Kidney (tissue), 14 donors: ENCODE measurements around the gene GRK4. TPM values are rescaled to one million over a fixed set of nuclear protein-coding genes. Genes with fewer than 3 reads are reported as not detected.

Experiments used
- DNase-seq, 5 donors: peaks; one replicate each; pipeline ENCODE4 v3.0.0-alpha.2; 2013 to 2020
- FAIRE-seq: peaks from 2 replicates; lab custom pipeline; 2012; peaks lifted over from hg19 to GRCh38; lab: Jason Lieb, UNC
- H3K27ac ChIP-seq, 2 donors: one replicate each; pipeline ENCODE4 v1.7.0; 2013; ENCODE audit warnings: low read depth in 2 of 2, low read length in 2 of 2, inconsistent platforms in 1 of 2
- H3K27me3 ChIP-seq: one replicate; pipeline ENCODE4 v1.7.1; 2013; ENCODE audit warnings: low read length, inconsistent platforms; ENCODE audit not compliant: control insufficient read depth, insufficient read depth
- H3K36me3 ChIP-seq, 3 donors: one replicate each; pipeline versions ENCODE4 v1.7.0 to v1.7.1; 2013; ENCODE audit warnings: low read length in 3 of 3, control low read depth in 1 of 3, inconsistent platforms in 1 of 3; ENCODE audit not compliant: insufficient read depth in 3 of 3, control insufficient read depth in 2 of 3
- H3K4me1 ChIP-seq, 3 donors: one replicate each; pipeline versions ENCODE4 v1.7.0 to v1.7.1; 2013; ENCODE audit warnings: low read length in 3 of 3, inconsistent platforms in 1 of 3, low read depth in 1 of 3; ENCODE audit not compliant: control insufficient read depth in 2 of 3, insufficient read depth in 2 of 3
- H3K4me3 ChIP-seq, 3 donors: one replicate each; pipeline versions ENCODE4 v1.7.0 to v1.8.1; 2013; ENCODE audit warnings: low read length in 3 of 3, control low read depth in 1 of 3, inconsistent platforms in 1 of 3
- H3K9ac ChIP-seq, 3 donors: one replicate each; pipeline versions ENCODE4 v1.7.0 to v1.7.1; 2013; ENCODE audit warnings: low read length in 3 of 3, control low read depth in 1 of 3, inconsistent platforms in 1 of 3
- H3K9me3 ChIP-seq, 3 donors: one replicate each; pipeline versions ENCODE4 v1.7.0 to v1.7.1; 2013; ENCODE audit warnings: low read length in 3 of 3, control low read depth in 1 of 3, inconsistent platforms in 1 of 3; ENCODE audit not compliant: control insufficient read depth in 2 of 3, insufficient read depth in 1 of 3
- CTCF ChIP-seq: IDR thresholded peaks from 3 replicates; pipeline ENCODE4 v1.5.1; 2012; ENCODE audit warnings: mild to moderate bottlenecking, moderate library complexity, borderline replicate concordance; ENCODE audit not compliant: insufficient read depth; ENCODE audit errors: extremely low read depth
- intact Hi-C: fragments of 100-400 bp; cut with DNase I; formaldehyde crosslinking; loops from one replicate; pipeline ENCODE4 v1.11.1; 2022
- polyA plus RNA-seq: library from polyadenylated mRNA; stranded (reverse); fragments of 350-450 nt; fragmentation: Illumina TruSeq; extraction: RNeasy Lipid Tissue Mini Kit (QIAGEN cat#74804); gene quantifications from one replicate; pipeline ENCODE4 v1.2.3, GENCODE V29; 2014; ENCODE audit warnings: low read depth, low replicate concordance; ENCODE audit not compliant: insufficient read depth
- total RNA-seq: library from RNA; stranded (reverse); fragmentation: NEBNext Ultra II Directional; extraction: Animal tissue kit (Norgen Biotek cat#: 25700); gene quantifications from one replicate; pipeline ENCODE4 v1.2.1, GENCODE V29; 2021
- donor health status: control.
- donor health status: control.
- donor health status: control.
- donor health status: control.
- donor health status: control.
- donor health status: DM: yes; HTN: yes; CAD: no.
- donor health status: Normal renal cell carcinoma (clear cell type).

The GRK4 gene
- total and polyA plus RNA-seq, 2 donors from 2014 or later: 4.3 TPM

GRCh38 chr4:2939383-2940243, 23.8 kb upstream of the GRK4 start:
- Histone ChIP-seq H3K36me3 (peaks cover 0 to 51% (median 24%) of the 10 kb centered on the region in 3 donors), H3K9ac (no peak overlapping the region), H3K27me3 (no peaks in the 10 kb centered on the region), H3K27ac (no peak overlapping the region), H3K4me3 (no peak overlapping the region), H3K9me3 (no peaks in the 10 kb centered on the region), H3K4me1 (peaks cover 0 to 15% (median 3%) of the 10 kb centered on the region in 3 donors)
- intact Hi-C loops: no loop called here
- no peak for FAIRE-seq
- DNase-seq: peak in 1 of 5 donors; percentile 75
- no peak for TF ChIP-seq CTCF

- no peak overlapping the region for H3K9ac ChIP-seq
- no peak for FAIRE-seq
- no peak overlapping the region for H3K4me3 ChIP-seq
- peak in 1 of 5 donors; percentile 34 for DNase-seq
- no peak overlapping the region for H3K27ac ChIP-seq
- H3K36me3 ChIP-seq: peaks cover under 1 to 60% (median 31%) of the 10 kb centered on the region in 3 donors
- intact Hi-C loops: no loop called here
- no peaks in the 10 kb centered on the region for H3K9me3 ChIP-seq
- peaks cover 0 to 11% (median 3%) of the 10 kb centered on the region in 3 donors for H3K4me1 ChIP-seq
- H3K27me3 ChIP-seq: no peaks in the 10 kb centered on the region
- no peak for TF ChIP-seq CTCF
These were observed 22.9 kb upstream of the GRK4 start for GRCh38 chr4:2940267-2941137.

DNA sequence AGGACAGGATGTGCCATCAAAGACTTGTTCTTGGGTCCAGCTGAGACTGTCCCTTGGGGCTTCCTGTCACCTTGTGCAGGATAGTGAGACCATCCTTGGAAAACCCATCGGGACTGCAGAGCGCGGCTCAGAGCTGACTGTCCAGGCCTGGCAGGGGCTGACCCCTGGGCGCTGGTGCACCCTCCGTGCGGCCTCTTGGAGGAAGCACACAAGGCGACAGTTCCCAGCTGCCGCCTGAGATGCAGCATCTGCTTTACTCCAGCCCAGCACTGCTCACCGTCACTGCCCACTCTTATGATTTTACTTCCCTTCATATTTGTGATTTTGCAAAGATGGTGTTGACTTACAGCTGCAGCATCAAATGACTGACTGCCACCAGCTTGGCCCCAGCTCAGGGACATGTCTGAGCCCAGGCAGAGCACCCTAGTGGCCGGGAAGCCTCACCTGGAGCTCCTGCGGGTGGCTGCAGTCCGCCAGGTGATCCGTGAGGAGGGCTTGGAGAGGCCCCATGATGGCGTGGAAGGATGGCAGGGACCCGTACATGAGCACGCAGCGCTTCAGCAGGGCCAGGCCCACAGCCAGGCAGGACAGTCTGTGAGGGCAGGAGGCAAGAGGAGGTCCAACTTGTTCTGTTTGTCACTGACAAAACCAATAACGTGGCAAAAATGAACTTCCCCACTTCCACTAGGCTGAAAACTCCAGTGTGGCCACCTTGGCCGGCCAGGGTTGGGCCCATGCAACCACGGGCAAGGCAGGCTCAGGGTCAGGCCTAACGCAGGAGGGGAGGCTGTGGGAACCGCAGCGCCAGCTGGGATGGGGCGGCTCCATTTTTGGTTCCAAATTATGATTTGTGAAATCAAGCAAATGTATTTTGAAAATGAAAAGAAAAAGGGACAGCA, 22.0 kb upstream of the GRK4 start:
- Histone ChIP-seq H3K4me1 (peaks cover 0 to 11% (median 3%) of the 10 kb centered on the region in 3 donors), H3K27me3 (no peaks in the 10 kb centered on the region), H3K27ac (no peak overlapping the region), H3K36me3 (peaks cover 3 to 64% (median 31%) of the 10 kb centered on the region in 3 donors), H3K4me3 (no peak overlapping the region), H3K9ac (no peak overlapping the region), H3K9me3 (no peaks in the 10 kb centered on the region)
- no peak for DNase-seq
- TF ChIP-seq CTCF: no peak
- no peak for FAIRE-seq
- intact Hi-C loops: no loop called here
